Loucy (cell line): Measurements from ENCODE around the gene PCDH17.

ENCODE experiments used
- H2AFZ ChIP-seq: fragments of 200-600 bp; sonication (generic); 2 replicates; pipeline ENCODE4 v1.6.0; 2016; ENCODE audit warnings: antibody characterized with exemption, mild to moderate bottlenecking, low read length, moderate library complexity
- H3F3A ChIP-seq: fragments of 200-600 bp; 2 replicates; pipeline ENCODE4 v1.6.0; 2016; ENCODE audit warnings: antibody characterized with exemption, low read depth, mild to moderate bottlenecking
- H3K27me3 ChIP-seq: fragments of 200-600 bp; sonication (generic); 2 replicates; pipeline ENCODE4 v1.6.1; 2014; ENCODE audit warnings: low read length, mild to moderate bottlenecking; ENCODE audit not compliant: insufficient read depth, poor library complexity, severe bottlenecking
- H3K36me3 ChIP-seq: fragments of 200-600 bp; sonication (generic); 2 replicates; pipeline ENCODE4 v1.6.1; 2016; ENCODE audit warnings: low read length; ENCODE audit not compliant: insufficient read depth
- H3K4me1 ChIP-seq: fragments of 200-600 bp; sonication (generic); 2 replicates; pipeline ENCODE4 v1.5.1; 2014; ENCODE audit warnings: low read length, mild to moderate bottlenecking; ENCODE audit not compliant: insufficient read depth, poor library complexity, severe bottlenecking
- H3K4me2 ChIP-seq: fragments of 200-600 bp; sonication (generic); 2 replicates; pipeline ENCODE4 v1.6.0; 2014; ENCODE audit warnings: antibody characterized with exemption, low read length, low read depth, mild to moderate bottlenecking; ENCODE audit not compliant: poor library complexity, severe bottlenecking
- H3K4me3 ChIP-seq: fragments of 200-600 bp; sonication (generic); 2 replicates; pipeline ENCODE4 v1.5.1; 2014; ENCODE audit warnings: low read length, mild to moderate bottlenecking, mixed read lengths; ENCODE audit not compliant: poor library complexity, severe bottlenecking
- H3K79me2 ChIP-seq: fragments of 200-600 bp; sonication (generic); 2 replicates; pipeline ENCODE4 v1.6.1; 2014; ENCODE audit warnings: low read length; ENCODE audit not compliant: insufficient read depth
- H3K9ac ChIP-seq: fragments of 200-600 bp; sonication (generic); 2 replicates; pipeline ENCODE4 v1.6.0; 2014; ENCODE audit warnings: mild to moderate bottlenecking, low read depth, low read length, moderate library complexity; ENCODE audit not compliant: poor library complexity, severe bottlenecking
- H3K9me2 ChIP-seq: fragments of 200-600 bp; sonication (generic); replicated peaks from 2 replicates; pipeline ENCODE4 v1.6.1; 2016; ENCODE audit warnings: low read depth, low read length, mixed read lengths
- H3K9me3 ChIP-seq: fragments of 200-600 bp; sonication (generic); 2 replicates; pipeline ENCODE4 v1.6.1; 2014; ENCODE audit warnings: mild to moderate bottlenecking, antibody characterized with exemption, low read length, low read depth; ENCODE audit not compliant: insufficient read depth
- H4K20me1 ChIP-seq: fragments of 200-600 bp; sonication (generic); 2 replicates; pipeline ENCODE4 v1.6.0; 2014; ENCODE audit warnings: antibody characterized with exemption, low read length, mild to moderate bottlenecking; ENCODE audit not compliant: insufficient read depth, poor library complexity, severe bottlenecking
- EZH2phosphoT487 ChIP-seq: fragments of 200-600 bp; IDR thresholded peaks from 2 replicates; pipeline ENCODE4 v1.6.1; 2018; ENCODE audit warnings: antibody characterized with exemption, mild to moderate bottlenecking, moderate library complexity, borderline replicate concordance
- TF ChIP-seq, protein P1 (sequence below): fragments of 200-600 bp; sonication (generic); conservative IDR thresholded peaks from 2 replicates; pipeline ENCODE4 v1.5.1; 2014; ENCODE audit warnings: mild to moderate bottlenecking, antibody characterized with exemption, low read length

Gene PCDH17

DNA sequence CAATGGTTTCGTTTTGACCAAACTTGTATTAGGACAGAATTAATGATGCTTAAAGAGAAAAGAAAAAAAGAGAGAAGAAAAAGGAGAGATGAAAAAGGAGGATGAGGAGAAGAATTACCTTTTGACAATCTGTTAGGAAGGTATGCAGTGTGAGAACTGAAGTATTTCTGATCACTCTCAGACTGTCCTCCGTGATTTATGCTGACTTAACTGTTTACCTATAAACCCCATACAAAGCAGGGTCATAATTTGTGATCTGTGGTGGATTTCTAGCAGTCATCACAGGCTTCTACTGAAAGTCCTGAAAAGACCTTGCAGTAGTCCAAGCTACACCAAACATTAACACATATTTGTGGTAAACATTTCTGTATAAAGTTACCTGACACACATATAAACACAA is 93.9 kb downstream of the PCDH17 start:
- Histone ChIP-seq H3K9me2 (no peaks in the 10 kb centered on the region), H3K4me2 (no peak overlapping the region), H3K79me2 (no peaks in the 10 kb centered on the region), H4K20me1 (no peaks in the 10 kb centered on the region), H3K4me1 (no peaks in the 10 kb centered on the region), H2AFZ (no peak overlapping the region), H3K9me3 (no peaks in the 10 kb centered on the region), H3K4me3 (no peak overlapping the region), H3K9ac (no peak overlapping the region), H3F3A (no peaks in the 10 kb centered on the region), H3K36me3 (no peaks in the 10 kb centered on the region), H3K27me3 (no peaks in the 10 kb centered on the region)
- TF ChIP-seq, protein P1, sequence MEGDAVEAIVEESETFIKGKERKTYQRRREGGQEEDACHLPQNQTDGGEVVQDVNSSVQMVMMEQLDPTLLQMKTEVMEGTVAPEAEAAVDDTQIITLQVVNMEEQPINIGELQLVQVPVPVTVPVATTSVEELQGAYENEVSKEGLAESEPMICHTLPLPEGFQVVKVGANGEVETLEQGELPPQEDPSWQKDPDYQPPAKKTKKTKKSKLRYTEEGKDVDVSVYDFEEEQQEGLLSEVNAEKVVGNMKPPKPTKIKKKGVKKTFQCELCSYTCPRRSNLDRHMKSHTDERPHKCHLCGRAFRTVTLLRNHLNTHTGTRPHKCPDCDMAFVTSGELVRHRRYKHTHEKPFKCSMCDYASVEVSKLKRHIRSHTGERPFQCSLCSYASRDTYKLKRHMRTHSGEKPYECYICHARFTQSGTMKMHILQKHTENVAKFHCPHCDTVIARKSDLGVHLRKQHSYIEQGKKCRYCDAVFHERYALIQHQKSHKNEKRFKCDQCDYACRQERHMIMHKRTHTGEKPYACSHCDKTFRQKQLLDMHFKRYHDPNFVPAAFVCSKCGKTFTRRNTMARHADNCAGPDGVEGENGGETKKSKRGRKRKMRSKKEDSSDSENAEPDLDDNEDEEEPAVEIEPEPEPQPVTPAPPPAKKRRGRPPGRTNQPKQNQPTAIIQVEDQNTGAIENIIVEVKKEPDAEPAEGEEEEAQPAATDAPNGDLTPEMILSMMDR: no peak
- TF ChIP-seq EZH2phosphoT487: no peak

DNA sequence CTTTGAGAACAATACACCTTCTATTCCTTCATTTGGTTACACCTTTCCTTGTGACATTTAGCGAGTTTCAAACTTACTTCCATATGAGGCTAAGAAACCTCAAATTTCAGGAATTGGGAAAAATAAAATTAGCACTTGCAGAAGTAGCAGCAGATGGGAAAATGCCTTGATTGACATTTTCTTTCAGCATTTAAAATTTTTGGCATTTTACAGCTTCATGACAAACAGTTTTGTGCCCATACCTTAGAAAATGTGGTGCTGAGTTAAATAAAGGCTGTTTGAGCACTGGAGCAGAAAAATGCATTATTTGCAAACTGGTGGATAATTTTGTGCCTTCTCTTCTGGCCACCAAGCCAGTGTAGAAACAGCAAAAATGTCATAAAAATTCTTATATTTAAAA is 95.4 kb downstream of the PCDH17 start:
- H3K9ac ChIP-seq: no peak overlapping the region
- H3K79me2 ChIP-seq: no peaks in the 10 kb centered on the region
- H3F3A ChIP-seq: no peaks in the 10 kb centered on the region
- H3K4me1 ChIP-seq: no peaks in the 10 kb centered on the region
- no peaks in the 10 kb centered on the region for H3K27me3 ChIP-seq
- H3K36me3 ChIP-seq: no peaks in the 10 kb centered on the region
- H3K4me2 ChIP-seq: no peak overlapping the region
- H3K4me3 ChIP-seq: no peak overlapping the region
- no peaks in the 10 kb centered on the region for H4K20me1 ChIP-seq
- H3K9me2 ChIP-seq: no peaks in the 10 kb centered on the region
- H2AFZ ChIP-seq: no peak overlapping the region
- TF ChIP-seq, protein P1: no peak
- TF ChIP-seq EZH2phosphoT487: no peak
- no peaks in the 10 kb centered on the region for H3K9me3 ChIP-seq

DNA sequence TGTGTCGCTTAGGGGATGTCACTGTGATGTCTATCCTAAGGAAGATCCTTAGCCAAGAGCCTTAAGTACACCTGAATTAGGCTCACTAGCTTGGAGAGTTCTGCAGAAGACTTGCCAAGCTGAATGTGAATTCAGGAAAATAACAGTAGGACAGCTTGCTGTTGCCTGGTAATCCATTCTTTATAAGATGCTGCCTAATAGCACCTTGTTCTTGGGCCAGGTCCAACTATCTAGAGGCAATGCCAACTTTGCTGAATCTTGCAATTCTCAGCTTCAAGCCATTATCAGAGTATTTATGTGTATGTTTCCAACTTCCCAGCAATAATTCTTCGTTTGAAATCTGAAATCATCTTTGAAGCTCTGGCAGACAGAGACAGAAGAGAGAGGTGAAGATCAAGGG is 102.8 kb downstream of the PCDH17 start:
- H3K9me2 ChIP-seq: no peaks in the 10 kb centered on the region
- H3K79me2 ChIP-seq: no peaks in the 10 kb centered on the region
- H3K4me3 ChIP-seq: no peak overlapping the region
- H3F3A ChIP-seq: no peaks in the 10 kb centered on the region
- TF ChIP-seq, protein P1: no peak
- TF ChIP-seq EZH2phosphoT487: no peak
- no peaks in the 10 kb centered on the region for H4K20me1 ChIP-seq
- no peak overlapping the region for H2AFZ ChIP-seq
- no peak overlapping the region for H3K4me2 ChIP-seq
- H3K9ac ChIP-seq: no peak overlapping the region
- H3K9me3 ChIP-seq: no peaks in the 10 kb centered on the region
- no peaks in the 10 kb centered on the region for H3K27me3 ChIP-seq
- H3K36me3 ChIP-seq: no peaks in the 10 kb centered on the region
- no peaks in the 10 kb centered on the region for H3K4me1 ChIP-seq
